Gastroesophageal sphincter (tissue), 3 donors: Measurements from ENCODE around the gene SMIM45.

Source experiments
- CTCF ChIP-seq, 4 experiments: fragments of 200-600 bp in 2 of 4; fragments of 450-650 bp in 2 of 4; sonication (generic) in 1 of 4; IDR thresholded peaks; one replicate each; pipeline ENCODE4 v1.5.1; 2017 to 2019; ENCODE audit warnings: antibody characterized with exemption in 4 of 4, mild to moderate bottlenecking in 2 of 4, moderate library complexity in 2 of 4
- EP300 ChIP-seq: sonication (generic); formaldehyde crosslinking; IDR thresholded peaks from one replicate; pipeline ENCODE4 v1.6.1; 2017; ENCODE audit warnings: antibody characterized with exemption, mild to moderate bottlenecking

DNA sequence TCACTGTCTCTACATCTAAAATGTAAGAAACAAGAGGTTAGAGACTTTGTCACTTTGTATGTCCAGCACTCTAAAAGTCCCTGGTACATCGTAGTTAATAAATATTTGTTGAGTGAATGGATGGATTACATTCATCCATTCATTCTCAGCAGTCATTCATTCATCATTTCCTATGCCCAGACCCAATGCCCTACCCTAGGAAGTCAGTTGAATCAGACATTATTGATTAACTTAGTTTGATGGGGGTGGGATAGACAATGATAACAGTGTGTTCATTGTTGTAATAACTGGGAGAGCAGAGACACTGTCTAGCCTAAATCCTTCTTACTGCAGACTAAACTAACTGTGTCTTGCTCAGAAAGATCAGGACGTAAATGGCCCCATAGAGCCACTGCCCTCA, 3.8 kb upstream of the SMIM45 start:
- no peak for TF ChIP-seq CTCF (IDR thresholded peaks at IDR 0.05)
- TF ChIP-seq EP300 = no peak
